Measurements from ENCODE around the gene SMCO2.

Gene SMCO2

GRCh38 chr12:27499377-27499776 is 52.8 kb downstream of the SMCO2 start:
- DNase-seq (ENCODE audit: low spot score): no peak

- DNase-seq (ENCODE audit: low spot score): no peak
These were observed 54.0 kb downstream of the SMCO2 start for GRCh38 chr12:27500546-27500945.

GRCh38 chr12:27502021-27502435 is 55.5 kb downstream of the SMCO2 start:
- DNase-seq (ENCODE audit: low spot score): no peak

GRCh38 chr12:27504507-27504906 is 58.0 kb downstream of the SMCO2 start:
- DNase-seq (ENCODE audit: low spot score): no peak

GRCh38 chr12:27505109-27505508 is 58.6 kb downstream of the SMCO2 start:
- no peak for DNase-seq (ENCODE audit: low spot score)

GRCh38 chr12:27505761-27506160 is 59.2 kb downstream of the SMCO2 start:
- DNase-seq (ENCODE audit: low spot score): no peak

GRCh38 chr12:27506645-27507189 is 60.2 kb downstream of the SMCO2 start:
- DNase-seq (ENCODE audit: low spot score): no peak

GRCh38 chr12:27508736-27509431 is 62.3 kb downstream of the SMCO2 start:
- no peak for DNase-seq (ENCODE audit: low spot score)

- DNase-seq (ENCODE audit: low spot score): no peak
These were observed 64.6 kb downstream of the SMCO2 start for GRCh38 chr12:27511031-27511722.

GRCh38 chr12:27511723-27512045 is 65.1 kb downstream of the SMCO2 start:
- no peak for DNase-seq (ENCODE audit: low spot score)

GRCh38 chr12:27513155-27513824 is 66.8 kb downstream of the SMCO2 start:
- no peak for DNase-seq (ENCODE audit: low spot score)

- DNase-seq (ENCODE audit: low spot score): no peak
These were observed 69.1 kb downstream of the SMCO2 start for GRCh38 chr12:27515671-27516070.

- DNase-seq (ENCODE audit: low spot score): no peak
These were observed 70.1 kb downstream of the SMCO2 start for GRCh38 chr12:27516625-27517024.

- DNase-seq (ENCODE audit: low spot score): no peak
These were observed 71.0 kb downstream of the SMCO2 start for GRCh38 chr12:27517546-27517945.

GRCh38 chr12:27517961-27518665 is 71.6 kb downstream of the SMCO2 start:
- peak; percentile 97 for DNase-seq (ENCODE audit: low spot score)

- peak; percentile 38 for DNase-seq (ENCODE audit: low spot score)
These were observed 74.5 kb downstream of the SMCO2 start for GRCh38 chr12:27521066-27521465.

GRCh38 chr12:27521981-27522380 is 75.4 kb downstream of the SMCO2 start:
- DNase-seq (ENCODE audit: low spot score): peak; percentile 37

GRCh38 chr12:27523305-27523641 is 76.7 kb downstream of the SMCO2 start:
- no peak for DNase-seq (ENCODE audit: low spot score)

- DNase-seq (ENCODE audit: low spot score): peak; percentile 99
These were observed 77.3 kb downstream of the SMCO2 start, which contains the start of gene PPFIBP1 for GRCh38 chr12:27523642-27524493. Gene PPFIBP1 (plus strand): TSS chr12:27524206. CDS start chr12:27633397, 109,191 bp downstream.

- DNase-seq (ENCODE audit: low spot score): no peak
These were observed 77.9 kb downstream of the SMCO2 start for GRCh38 chr12:27524494-27524835.

Data from SK-N-DZ (cell line).